Adrenal gland (tissue), 12 donors: ENCODE results near the gene ATXN2. TPM values are rescaled to one million over a fixed set of nuclear protein-coding genes. Genes with fewer than 3 reads are reported as not detected.
A peak's percentile ranks its signal among the peaks of the same experiment; 100 is the strongest.
"Not testable (repeated sequence)": the region's sequence is repeated elsewhere in the genome, so short reads cannot be mapped to it uniquely, and the experiment has no call there.

Source experiments
- DNase-seq, 7 donors: peaks; one replicate each; pipeline ENCODE4 v3.0.0-alpha.2; 2019 to 2020
- H3K27ac ChIP-seq, 5 donors: fragments of 200-600 bp; sonication (generic) in 4 of 5; 1 replicate in 3 of 5; 2 replicates in 2 of 5; pipeline versions ENCODE4 v1.5.1 to v1.8.0; 2016 to 2020; ENCODE audit warnings: mild to moderate bottlenecking in 1 of 5
- H3K27me3 ChIP-seq: fragments of 200-600 bp; 2 replicates; pipeline ENCODE4 v1.8.0; 2021
- H3K36me3 ChIP-seq, 2 donors: fragments of 200-600 bp; replicated peaks in 1 of 2; 1 replicate in 1 of 2; 2 replicates in 1 of 2; pipeline versions ENCODE4 v1.5.1 to v1.8.0; 2018 to 2022
- H3K4me1 ChIP-seq, 2 donors: fragments of 200-600 bp; replicated peaks in 1 of 2; 1 replicate in 1 of 2; 2 replicates in 1 of 2; pipeline versions ENCODE4 v1.5.1 to v1.8.0; 2018 to 2021
- H3K4me3 ChIP-seq, 4 donors: fragments of 200-600 bp; sonication (generic) in 3 of 4; one replicate each; pipeline ENCODE4 v1.5.1; 2016 to 2018
- H3K9me3 ChIP-seq, 3 donors: fragments of 200-600 bp; sonication (generic) in 1 of 3; replicated peaks in 1 of 3; 1 replicate in 2 of 3; 2 replicates in 1 of 3; pipeline versions ENCODE4 v1.5.1 to v1.8.0; 2016 to 2021
- CTCF ChIP-seq, 6 experiments: fragments of 450-650 bp in 4 of 6; fragments of 200-600 bp in 2 of 6; sonication (generic) in 1 of 6; IDR thresholded peaks; 1 replicate in 5 of 6; 2 replicates in 1 of 6; pipeline versions ENCODE4 v1.5.1 to v1.8.0; 2016 to 2021; ENCODE audit warnings: antibody characterized with exemption in 6 of 6, mild to moderate bottlenecking in 2 of 6, moderate library complexity in 1 of 6
- POLR2A ChIP-seq, 2 donors: fragments of 450-650 bp; IDR thresholded peaks; one replicate each; pipeline ENCODE4 v1.6.1; 2017; ENCODE audit warnings: antibody characterized with exemption in 2 of 2, mild to moderate bottlenecking in 2 of 2, moderate library complexity in 1 of 2
- WGBS, 4 donors: extraction: QIAGEN DNeasy Blood & Tissue Kit in 2 of 4; methylation state at CpG; one replicate each; pipeline versions ENCODE4 v1.1.5 to v1.1.7; 2013 to 2017; 5-methylcytosine and 5-hydroxymethylcytosine counted together
- intact Hi-C, 2 donors: fragments of 100-400 bp; cut with DNase I; formaldehyde crosslinking; loops; one replicate each; pipeline versions ENCODE4 v1.14.1 to v1.15.0; 2022 to 2023
- polyA plus RNA-seq, 3 donors: library from polyadenylated mRNA; stranded (reverse); fragments of 200-250 nt in 2 of 3; fragments of 350-450 nt in 1 of 3; fragmentation: Illumina TruSeq in 1 of 3; extraction: RNeasy Lipid Tissue Mini Kit (QIAGEN cat#74804) in 1 of 3; gene quantifications; one replicate each; pipeline ENCODE4 v1.2.3, GENCODE V29; 2013 to 2014
- total RNA-seq, 9 donors: library from RNA; depleted of rRNA in 4 of 9; stranded (reverse); fragments of >200 nt in 4 of 9; fragments of 120-200 nt in 1 of 9; fragmentation: NEBNext Ultra II Directional in 1 of 9; extraction: Animal tissue kit (Norgen Biotek cat#: 25700) in 1 of 9; gene quantifications; one replicate each; pipeline versions ENCODE4 v1.1.0 to v1.2.4, GENCODE V29; 2013 to 2023
- donor health status: healthy with polysubstance abuse.
- donor health status: Bipolar disorder and iron deficiency.
- donor health status: DM: yes; HTN: yes; CAD: no.
- donor health status: DM: no; HTN: no; CAD: no.
- donor health status: DM: no; HTN: no; CAD: no.
- donor health status: DM: yes; HTN: yes; CAD: no.

ATXN2 gene
- total and polyA plus RNA-seq, 12 donors = 31.0 to 241 (median 57.2) TPM

GRCh38 chr12:111599453-111600204 lies 514 bp upstream of the ATXN2 start:
- no peaks in the 10 kb centered on the region for H3K9me3 ChIP-seq
- peak; percentile 88 to 94 (median 92) for DNase-seq

GRCh38 chr12:111597831-111598636 lies 1.1 kb downstream of the ATXN2 start:
- 0% methylated on average over 2 to 67 of the region's 67 CpGs; no CpG with 5 or more reads in 1 of the 4 donors for WGBS, 4 donors

More at GRCh38 chr12:111599453-111600204, 514 bp upstream of the ATXN2 start:
- 0 to 1% (median 1%) methylated on average over 24 to 56 of the region's 56 CpGs for WGBS, 4 donors
- intact Hi-C loops = no loop called here
- peak overlapping the region in 3 of 4 donors; percentile 38 to 98 (median 84) for H3K4me3 ChIP-seq
- peaks cover 29 to 31% of the 10 kb centered on the region in 2 donors for H3K4me1 ChIP-seq
- TF ChIP-seq POLR2A (IDR thresholded peaks at IDR 0.05) (peak; percentile 52 to 66), CTCF (IDR thresholded peaks at IDR 0.05) (peak in 1 of 6 experiments; percentile 4)
- H3K27ac ChIP-seq = peak overlapping the region; percentile 48 to 100 (median 95)
- H3K27me3 ChIP-seq = no peaks in the 10 kb centered on the region
- H3K36me3 ChIP-seq = no peaks in the 10 kb centered on the region

GRCh38 chr12:111596985-111597830 lies 1.9 kb downstream of the ATXN2 start:
- H3K27ac ChIP-seq = peak overlapping the region; percentile 87 to 100 (median 95)
- 2 to 5% (median 4%) methylated on average over 22 to 33 of the region's 33 CpGs for WGBS, 4 donors
- DNase-seq = peak; percentile 55 to 87 (median 81)
- intact Hi-C loops = no loop called here
- TF ChIP-seq CTCF (IDR thresholded peaks at IDR 0.05) (no peak), POLR2A (IDR thresholded peaks at IDR 0.05) (peak; percentile 38 to 74)
- no peaks in the 10 kb centered on the region for H3K9me3 ChIP-seq
- H3K36me3 ChIP-seq = no peaks in the 10 kb centered on the region
- peak overlapping the region; percentile 84 to 98 (median 93) for H3K4me3 ChIP-seq
- no peaks in the 10 kb centered on the region for H3K27me3 ChIP-seq
- peaks cover 39 to 51% of the 10 kb centered on the region in 2 donors for H3K4me1 ChIP-seq

More at GRCh38 chr12:111597831-111598636, 1.1 kb downstream of the ATXN2 start:
- Histone ChIP-seq H3K27me3 (no peaks in the 10 kb centered on the region), H3K9me3 (no peaks in the 10 kb centered on the region), H3K27ac (peak overlapping the region; percentile 87 to 100 (median 95)), H3K36me3 (no peaks in the 10 kb centered on the region), H3K4me3 (peak overlapping the region; percentile 84 to 98 (median 93)), H3K4me1 (peaks cover 39 to 45% of the 10 kb centered on the region in 2 donors)
- peak; percentile 47 to 71 (median 58) for DNase-seq
- no peak for TF ChIP-seq CTCF (IDR thresholded peaks at IDR 0.05)
- TF ChIP-seq POLR2A (IDR thresholded peaks at IDR 0.05) = no peak
- intact Hi-C loops = no loop called here

- H3K4me3 ChIP-seq, intact Hi-C loops, H3K36me3 ChIP-seq, H3K27me3 ChIP-seq, H3K9me3 ChIP-seq: not testable (repeated sequence)
- 81 to 83% (median 82%) methylated on average over 15 of the region's 15 CpGs for WGBS, 4 donors
- Histone ChIP-seq H3K4me1 (peaks cover 39 to 61% of the 10 kb centered on the region in 2 donors), H3K27ac (peak overlapping the region in 2 of 5 donors; percentile 20 to 26)
- DNase-seq = peak in 1 of 7 donors; percentile 13
Measured at GRCh38 chr12:111595341-111595835, 3.7 kb downstream of the ATXN2 start.

GRCh38 chr12:111591399-111592010 lies 7.6 kb downstream of the ATXN2 start:
- H3K27me3 ChIP-seq, H3K36me3 ChIP-seq, H3K27ac ChIP-seq, intact Hi-C loops, H3K4me3 ChIP-seq, H3K9me3 ChIP-seq, DNase-seq: not testable (repeated sequence)
- WGBS, 4 donors = 84 to 92% (median 86%) methylated on average over 6 of the region's 6 CpGs
- H3K4me1 ChIP-seq = peaks cover 23 to 55% of the 10 kb centered on the region in 2 donors
